NCI-H524 (cell line): ENCODE data around the gene ROBO1.
"Not testable (repeated sequence)": the region's sequence is repeated elsewhere in the genome, so short reads cannot be mapped to it uniquely, and the experiment has no call there.

Experiments used
- DNase-seq, 2 experiments: peaks; one replicate each; lab custom pipeline; 2025; lab: John Stamatoyannopoulos, UW

ROBO1 gene

DNA sequence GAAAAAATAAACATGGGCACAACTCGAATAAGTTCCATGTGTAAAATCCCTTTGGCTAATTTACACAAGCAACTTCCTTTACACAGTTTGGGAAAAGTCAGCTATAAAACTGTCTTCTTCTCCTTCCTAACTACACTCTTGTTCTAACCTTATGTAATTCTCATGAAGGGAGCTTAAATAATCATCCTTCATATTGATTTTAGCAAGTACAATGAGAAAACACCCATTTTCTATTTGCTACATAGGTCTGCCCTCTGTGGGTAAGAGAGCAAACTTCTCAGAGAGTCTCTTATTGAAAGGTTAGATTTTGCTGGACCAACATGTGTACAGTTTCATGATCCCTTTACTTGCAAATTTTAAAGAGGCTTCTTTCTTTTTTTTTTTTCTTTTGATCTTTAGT lies 398.5 kb downstream of the ROBO1 start:
- peak; percentile 7 to 53 for DNase-seq

DNA sequence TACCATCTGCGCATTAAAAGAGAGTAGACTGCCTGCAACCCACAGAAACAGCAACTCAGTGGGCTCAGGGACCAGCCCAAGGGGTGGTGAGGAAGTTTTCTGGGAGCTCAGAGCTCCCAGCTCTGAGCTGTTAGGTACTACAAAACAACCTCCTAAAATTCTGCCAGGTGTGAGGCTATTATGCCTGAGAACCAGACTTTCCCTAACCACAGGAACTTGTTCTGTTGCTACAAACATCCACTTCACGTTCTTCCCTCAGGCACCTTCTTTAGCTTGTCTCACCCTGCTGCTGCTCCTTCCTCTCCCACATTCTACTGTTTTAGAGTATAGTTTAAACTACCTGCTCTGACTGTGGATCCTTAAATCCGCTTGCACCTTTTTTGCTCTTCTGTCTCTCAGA lies 399.4 kb downstream of the ROBO1 start:
- no peak for DNase-seq

DNA sequence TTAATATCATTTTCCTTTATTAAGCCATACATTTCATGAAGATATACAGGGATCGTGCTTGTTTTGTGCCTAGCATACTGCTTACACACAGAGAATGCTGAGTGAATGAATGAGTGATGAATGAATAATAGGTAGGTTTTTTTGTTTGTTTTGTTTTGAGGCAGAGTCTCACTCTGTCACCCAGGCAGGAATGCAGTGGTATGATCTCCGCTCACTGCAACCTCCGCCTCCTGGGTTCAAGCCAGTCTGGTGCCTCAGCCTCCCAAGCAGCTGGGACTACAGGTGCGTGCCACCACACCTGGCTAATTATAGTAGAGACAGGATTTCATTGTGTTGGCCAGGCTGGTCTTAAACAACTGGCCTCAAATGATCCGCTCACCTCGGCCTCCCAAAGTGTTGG lies 400.0 kb downstream of the ROBO1 start:
- no peak for DNase-seq

DNA sequence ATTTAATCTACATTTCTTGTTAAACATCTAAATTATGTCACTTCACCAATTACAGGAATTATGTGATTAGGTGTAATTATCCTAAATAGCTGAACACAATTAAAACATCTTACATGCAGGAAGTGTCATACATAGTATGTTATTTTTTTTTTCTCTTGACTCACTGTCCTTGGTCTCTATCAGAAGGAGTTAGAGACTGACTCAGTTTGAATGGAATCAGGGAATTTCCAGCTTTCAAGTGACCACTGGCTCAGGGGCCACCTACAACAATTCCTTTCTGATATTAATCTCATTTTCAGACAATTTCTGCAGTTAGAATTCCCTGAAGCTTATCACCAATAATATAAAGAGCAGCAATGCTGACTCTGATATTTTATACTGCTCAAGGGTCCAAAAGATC lies 400.7 kb downstream of the ROBO1 start:
- no peak for DNase-seq

DNA sequence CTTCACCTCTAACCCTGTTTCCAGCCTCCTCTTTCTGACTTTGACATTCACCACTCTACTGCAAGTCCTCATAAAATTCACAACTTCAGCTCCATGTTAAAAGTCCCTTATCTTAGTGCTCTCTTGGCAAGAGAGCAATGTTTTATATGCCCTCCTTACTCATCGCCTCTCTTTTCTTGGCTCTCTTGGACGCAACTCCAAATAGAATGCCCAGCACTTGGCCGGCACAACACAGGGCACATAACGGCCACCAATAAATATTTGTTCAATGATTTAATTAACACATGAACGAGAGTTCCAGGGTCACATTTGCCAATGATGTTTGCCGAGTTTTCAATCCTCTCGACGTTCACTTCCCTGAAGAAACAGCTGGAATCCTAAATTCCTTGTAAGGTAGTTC lies 401.4 kb downstream of the ROBO1 start:
- no peak for DNase-seq

DNA sequence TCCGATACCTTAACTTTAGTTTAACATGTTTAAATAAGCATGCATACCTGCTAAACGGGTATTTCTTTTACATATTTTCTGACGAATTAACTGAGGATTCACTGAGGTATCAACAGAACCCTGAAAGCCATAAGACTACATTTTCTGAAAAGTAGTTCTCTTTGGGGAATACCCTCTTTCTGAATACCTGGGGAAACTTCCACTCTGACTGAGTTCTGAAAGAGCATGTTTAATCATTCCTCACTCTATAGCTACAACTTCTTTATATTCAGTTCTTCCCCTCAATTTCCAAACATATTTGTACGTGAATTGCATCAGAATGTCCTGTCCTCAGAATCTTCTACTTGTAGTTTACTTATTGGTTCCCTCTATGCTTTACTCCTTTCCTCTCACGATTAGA lies 403.0 kb downstream of the ROBO1 start:
- no peak for DNase-seq

DNA sequence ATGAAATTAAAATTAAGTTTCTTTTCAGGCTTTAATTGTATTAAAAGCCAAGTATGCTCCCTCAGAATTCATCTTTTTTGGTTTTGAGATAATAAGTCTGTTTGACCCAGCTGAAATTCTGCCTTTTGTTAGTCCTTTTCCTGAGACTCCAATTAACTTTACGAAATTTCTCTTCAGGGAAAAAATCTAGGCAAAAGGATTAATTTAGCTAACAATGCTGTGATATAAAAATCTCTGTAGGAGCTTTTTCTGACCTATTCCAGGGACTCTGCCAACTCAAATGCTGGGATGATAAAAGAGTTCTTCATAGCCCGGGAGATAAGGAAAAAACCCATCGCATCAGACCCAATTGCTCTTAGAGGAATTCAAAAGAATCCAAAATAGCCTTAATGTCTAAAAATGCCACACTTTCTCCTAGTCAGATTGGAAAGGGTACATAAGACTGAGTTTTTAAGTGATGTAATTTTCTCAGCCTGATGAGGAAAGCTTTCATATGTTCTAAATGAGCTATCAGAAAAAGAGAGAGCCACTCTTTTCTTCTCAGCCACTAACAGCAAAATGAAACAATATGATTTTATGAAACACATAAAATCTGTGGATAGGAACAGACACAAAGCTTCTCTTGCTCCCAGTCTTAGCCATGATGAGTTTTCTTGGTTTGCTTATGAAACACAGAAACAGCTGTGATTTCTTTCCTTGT lies 405.1 kb downstream of the ROBO1 start:
- DNase-seq: no peak

DNA sequence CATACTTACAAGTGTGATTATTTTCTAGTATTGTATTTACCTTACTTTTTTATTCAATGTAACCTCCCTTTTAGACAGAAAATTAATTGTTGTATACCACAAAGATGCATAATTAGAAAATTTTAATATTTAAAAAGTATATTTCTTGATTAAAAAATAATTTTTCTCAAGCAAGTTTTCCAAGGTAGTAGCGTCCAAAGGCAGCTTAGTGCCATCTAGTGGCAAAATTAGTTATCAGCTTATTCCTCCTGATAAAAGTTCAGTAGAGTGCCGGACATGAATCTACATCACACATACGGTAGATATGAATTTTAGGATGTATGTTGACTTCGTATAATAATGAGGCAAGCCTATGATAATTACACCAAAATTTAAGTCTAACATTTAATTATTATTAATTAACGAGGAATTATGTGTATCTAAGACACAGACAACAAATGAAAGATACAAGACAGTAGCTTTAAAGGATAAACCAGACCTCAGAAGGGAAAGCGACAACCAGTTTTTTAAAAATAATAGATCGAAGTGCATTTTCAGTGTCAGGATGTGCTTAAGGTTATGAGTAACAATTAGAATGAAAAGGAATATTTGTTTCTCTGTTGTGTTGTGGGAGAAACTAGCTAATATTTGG lies 405.9 kb downstream of the ROBO1 start:
- DNase-seq: peak in 1 of 2 experiments; percentile 56

DNA sequence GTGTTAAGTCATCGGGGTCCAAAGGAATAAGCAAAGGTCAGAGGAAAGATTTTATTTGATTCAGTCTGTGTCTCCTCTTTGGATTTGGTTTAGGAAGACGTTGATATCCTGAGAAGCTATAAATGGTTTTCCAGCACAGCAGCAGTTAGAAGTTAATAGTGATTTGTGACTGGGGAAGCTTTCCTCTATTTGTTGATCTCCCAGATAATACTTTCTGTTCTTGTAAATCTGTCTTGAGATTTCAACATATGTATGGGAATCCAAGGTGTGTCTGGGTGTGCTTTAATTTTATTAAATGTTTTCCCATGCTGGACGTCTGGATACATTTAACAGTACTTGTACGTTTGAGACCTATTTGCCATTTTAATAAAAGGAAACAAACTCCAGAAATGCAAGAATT lies 409.5 kb downstream of the ROBO1 start:
- no peak for DNase-seq

DNA sequence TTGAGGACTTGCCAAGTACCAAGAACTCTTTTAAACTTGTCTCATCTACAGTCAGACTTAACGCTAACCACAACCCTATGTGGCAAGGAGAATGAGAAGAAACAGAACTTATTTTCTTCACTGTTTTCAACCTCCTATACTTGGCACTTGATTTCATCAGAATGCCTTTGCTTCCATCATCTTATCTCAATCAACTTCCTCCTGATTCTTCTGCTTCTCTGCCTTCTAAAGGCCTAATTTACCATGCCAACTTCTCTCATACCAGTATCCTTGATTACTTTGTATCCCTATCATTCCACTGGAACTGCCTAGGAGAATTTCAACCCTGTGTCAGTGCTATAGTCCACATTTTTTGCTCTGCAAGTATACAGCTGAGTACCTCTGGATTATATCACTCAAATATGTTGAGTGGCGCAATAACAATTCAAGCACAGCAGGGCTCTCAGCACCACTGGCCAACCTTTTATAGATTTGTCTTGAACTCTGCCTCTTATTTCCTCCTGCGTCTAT lies 413.6 kb downstream of the ROBO1 start:
- DNase-seq: no peak

DNA sequence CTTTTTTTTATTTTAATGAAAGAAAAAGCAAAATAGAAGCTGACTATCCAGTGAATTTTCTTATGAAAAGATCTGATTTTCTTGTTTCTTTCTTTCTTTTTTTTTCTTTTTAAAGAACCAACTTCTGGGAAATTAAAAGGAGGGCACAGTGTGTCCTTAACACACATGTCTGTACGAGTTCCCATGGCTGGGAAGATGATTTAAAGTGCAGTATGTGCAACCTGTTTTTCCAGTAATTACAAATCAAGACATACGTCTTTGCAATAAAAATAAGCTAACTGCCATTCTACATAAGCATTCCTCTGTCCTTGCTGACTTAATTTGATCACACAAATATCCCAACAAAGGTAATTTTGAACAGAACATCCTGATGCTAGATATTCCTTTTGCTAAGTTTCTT lies 416.1 kb downstream of the ROBO1 start:
- DNase-seq: no peak

DNA sequence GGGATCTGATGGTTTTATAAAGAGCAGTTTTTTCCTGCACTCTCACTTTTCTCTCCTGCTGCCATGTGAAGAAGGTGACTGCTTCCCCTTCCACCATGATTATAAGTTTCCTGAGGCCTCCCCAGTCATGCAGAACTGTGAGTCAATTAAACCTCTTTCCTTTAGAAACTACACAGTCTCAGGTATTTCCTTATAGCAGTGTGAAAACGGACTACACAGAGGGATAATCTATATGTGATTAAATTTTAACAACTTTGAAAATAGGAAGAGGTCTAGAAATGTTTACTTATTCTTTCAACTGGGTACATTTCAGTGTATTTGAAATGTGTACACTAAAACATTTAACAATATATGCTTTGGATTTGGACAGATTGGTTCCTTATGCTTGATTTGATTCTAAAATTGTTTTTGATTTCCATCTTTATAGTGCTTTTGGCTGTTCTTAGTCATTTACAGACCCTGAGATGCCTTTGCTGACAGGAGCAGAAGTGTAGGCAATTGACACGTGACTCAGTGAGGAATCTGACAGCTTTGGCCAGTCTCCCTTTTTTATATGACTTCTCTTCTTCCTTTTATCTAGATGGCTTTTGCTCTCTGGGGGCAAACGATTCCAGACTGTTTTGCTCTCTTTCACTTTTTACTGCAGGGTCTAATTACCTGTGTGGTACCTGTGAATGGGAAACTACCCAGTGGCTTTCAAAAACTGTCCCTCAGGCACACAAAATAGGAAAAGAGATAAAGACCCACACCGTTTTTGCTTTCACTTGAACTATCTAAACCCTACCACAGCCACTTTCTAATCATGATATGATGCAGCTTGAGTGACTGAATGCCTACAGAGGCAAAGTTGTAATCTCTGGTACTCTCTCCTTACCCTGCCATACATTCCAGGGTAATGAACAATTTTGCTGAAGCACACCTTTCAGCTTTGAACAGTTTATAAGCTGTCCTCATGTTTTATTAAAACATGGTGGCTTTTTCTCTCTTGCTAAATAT lies 422.6 kb downstream of the ROBO1 start:
- no peak for DNase-seq

DNA sequence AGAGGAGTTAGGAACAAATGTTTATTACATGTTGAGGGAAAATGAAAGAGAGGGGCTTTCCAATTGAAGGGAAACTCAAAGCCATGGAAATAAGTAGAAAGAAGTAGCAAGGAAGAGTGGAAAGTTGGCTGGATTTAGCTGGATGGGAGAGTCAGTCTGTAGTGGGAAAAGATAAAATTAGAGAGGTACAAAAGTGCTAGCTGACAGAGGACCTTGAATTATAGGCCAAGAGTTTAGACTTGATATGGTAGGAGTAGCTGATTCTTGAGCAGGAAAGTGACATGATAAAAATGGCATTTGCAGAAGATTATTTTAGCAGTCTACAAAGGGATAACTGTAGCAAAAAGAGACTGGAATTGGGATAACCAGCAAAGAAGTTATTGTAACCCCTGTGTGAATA lies 425.8 kb downstream of the ROBO1 start:
- no peak for DNase-seq

DNA sequence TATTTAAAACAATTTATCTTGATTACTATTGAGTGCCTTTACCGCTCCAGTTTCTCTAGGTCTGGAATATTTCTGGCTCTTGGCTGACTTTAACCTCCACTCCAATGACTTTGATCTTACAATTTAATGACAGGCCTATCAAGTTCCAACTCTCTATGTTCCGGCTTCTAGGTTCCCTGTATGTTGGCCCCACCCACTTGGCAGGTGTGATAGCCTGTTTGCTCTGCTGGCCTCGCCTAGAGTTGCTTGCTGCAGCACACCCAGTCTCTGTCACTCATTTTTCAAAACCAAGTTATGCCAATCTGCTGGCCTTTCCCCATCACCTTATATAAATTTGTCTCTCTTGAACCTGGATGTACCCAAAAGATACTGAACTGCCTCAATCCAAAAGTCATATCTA lies 428.0 kb downstream of the ROBO1 start:
- no peak for DNase-seq

DNA sequence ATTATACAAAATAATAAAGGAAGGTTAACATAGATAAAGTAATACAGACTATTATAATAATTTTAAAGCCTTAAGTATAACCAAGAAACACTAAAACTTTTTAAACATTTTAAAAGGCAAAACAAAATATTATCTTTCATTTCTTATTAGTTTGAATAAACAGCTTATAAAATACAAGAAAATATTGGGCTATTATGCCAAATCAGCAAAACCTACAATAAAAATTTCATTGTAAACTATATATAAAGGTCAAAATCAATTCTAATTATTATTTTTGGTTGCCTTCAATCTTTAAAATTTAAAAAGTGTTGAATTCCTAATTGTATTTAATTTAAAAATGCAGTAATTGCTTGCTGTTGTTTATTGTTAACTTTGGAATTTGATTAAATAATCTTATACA lies 430.0 kb downstream of the ROBO1 start:
- no peak for DNase-seq

DNA sequence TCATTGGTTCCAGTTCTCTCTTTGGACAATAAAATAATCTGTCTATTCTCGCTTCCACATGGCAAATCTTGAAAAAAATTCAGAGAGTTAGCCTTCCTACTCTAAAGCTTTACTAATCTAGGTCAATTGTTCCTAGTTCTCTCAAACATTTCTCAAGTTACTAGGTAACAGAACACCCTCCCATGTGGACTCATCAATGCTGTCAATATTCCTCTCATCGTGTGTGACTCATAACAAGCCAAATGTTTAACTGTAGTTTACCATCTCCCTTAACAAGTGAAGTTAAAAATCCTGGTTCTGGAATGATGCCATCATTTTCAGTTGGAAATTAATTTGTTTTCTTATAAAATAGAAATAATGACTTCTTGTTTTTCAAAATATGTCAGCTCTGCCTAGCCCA lies 438.6 kb downstream of the ROBO1 start:
- peak in 1 of 2 experiments; percentile 63 for DNase-seq

DNA sequence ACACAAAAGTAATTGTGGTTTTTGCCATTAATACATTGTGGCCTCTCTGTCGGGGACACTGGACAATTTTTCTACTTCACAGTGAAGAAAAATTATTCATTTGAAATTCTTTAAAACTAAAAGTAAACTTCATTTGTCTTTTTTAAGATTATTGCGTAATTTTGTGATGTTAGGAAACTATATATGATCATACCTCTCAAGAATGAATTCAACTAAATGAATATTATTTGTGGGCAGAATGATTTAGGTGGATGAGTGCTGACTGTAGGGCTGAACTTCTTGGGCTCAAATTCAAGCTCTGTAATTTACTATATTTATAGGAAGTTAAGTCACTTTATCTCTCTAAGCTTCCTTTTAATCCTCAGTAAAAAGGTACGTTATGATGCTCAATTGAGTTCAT lies 441.2 kb downstream of the ROBO1 start:
- no peak for DNase-seq

DNA sequence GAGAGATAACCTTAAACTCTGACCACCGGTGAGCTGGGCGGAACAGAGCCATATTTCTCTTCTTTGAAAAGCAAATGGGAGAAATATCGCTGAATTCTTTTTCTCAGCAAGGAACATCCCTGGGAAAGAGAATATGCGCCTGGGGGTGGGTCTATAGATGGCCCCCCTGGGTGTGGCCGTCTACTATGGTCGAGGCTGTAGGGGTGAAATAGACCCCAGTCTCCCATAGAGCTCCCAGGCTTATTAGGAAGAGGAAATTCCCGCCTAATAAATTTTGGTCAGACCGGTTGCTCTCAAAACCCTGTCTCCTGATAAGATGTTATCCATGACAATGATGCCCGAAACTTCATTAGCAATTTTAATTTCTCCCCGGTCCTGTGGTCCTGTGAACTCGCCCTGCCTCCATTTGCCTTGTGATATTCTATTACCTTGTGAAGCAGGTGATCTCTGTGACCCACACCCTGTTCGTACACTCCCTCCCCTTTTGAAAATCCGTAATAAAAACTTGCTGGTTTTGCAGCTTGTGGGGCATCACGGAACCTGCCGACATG lies 441.9 kb downstream of the ROBO1 start:
- DNase-seq: not testable (repeated sequence)

DNA sequence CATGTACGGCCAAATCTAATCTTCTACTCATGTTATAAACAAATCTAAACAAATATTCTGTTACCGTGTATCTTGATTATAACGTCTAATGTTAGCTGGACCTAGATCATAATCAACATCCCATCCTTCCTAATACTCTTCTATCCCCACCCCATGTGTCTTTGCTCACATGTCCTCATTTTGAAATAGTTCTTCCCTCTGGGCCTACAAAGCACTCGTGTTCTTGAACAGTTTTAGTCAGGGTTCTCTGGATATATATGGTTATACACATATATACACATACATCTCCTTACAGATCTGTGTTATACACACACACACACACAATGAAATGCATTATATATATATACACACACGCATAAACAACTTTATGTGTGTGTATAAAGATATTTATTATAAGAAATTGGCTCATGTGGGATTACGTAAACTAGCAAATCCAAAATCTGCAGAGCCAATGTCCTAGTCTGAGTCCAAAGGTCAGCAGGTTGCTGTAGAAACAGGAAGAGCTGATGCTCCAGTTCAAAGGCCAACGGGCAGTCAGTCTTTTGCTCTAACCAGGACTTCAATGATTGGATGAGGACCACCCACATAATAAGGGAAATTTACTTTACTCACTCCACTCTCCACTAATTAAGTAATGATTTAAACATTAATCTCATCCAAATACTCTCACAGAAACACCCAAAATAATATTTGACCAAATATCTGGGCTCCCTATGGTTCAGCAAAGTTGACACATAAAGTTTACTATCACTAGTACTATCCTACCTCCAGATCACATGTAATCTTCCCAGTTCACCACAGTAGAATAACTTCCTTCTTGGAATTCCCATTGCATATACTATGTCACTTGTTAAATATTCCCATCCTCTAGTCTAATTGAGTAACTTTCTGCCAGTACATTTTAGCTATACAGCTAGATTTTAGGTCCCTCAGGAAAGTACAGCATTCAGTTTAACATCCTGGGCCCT lies 450.0 kb downstream of the ROBO1 start:
- DNase-seq: no peak

DNA sequence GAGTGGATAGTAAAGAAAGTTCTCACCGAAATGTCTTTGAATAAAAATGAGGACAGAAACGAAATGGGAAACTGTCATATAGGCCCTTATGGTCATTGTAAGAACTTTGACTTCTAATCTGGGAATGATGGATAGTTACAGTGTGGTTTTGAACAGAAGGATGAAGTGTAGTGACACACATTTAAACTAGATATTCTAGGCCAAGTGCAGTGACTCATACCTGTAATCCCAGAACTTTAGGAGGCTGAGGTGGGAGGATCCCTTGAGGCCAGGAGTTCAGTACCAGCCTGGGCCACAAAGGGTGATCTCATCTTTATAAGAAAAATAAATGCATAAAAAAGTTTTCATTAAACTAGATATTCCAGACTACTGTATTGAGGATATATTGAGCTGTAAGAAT lies 452.8 kb downstream of the ROBO1 start:
- no peak for DNase-seq

DNA sequence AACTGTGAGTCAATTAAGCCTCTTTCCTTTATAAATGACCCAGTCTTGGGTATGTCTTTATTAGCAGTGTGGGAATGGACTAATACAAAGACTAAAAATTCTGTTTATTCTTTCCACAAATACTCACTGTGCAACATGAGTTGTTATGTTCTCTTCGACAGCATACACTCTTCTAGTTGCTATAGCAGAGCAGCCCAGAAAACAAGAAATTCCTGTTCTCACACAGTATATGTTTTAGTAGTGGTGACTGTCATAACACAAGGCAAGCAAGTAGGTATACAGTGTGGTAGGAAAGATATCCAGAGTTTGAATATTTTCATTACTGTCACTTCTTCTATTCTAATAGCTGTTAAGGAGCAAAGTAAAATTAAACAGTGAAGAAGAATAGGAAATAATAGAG lies 453.3 kb downstream of the ROBO1 start:
- no peak for DNase-seq
